ENCODE measurements around the gene TMEM167A. TPM values are rescaled to one million over a fixed set of nuclear protein-coding genes. Genes with fewer than 3 reads are reported as not detected.

TMEM167A gene
- 10 to 100 TPM; 65.1 to 76.6 TPM for total RNA-seq

GRCh38 chr5:83076742-83077661 is at the start of gene TMEM167A, which contains the start of gene XRCC4:
Gene TMEM167A (minus strand): TSS chr5:83077394. CDS start chr5:83077323, 71 bp downstream.
Gene XRCC4 (plus strand): TSS chr5:83077547. CDS start chr5:83104920, 27,373 bp downstream.
- Mint-ChIP-seq H3K9me3 (no peaks in the 10 kb centered on the region), H3K36me3 (ENCODE audit: insufficient read depth in 2 of 2) (peaks cover 10 to 11% of the 10 kb centered on the region in 2 donors), H3K4me3 (peak within 1 kb of the TSS; percentile 96 to 97), H3K27ac (peak within 1 kb of the TSS; percentile 98), H3K4me1 (ENCODE audit: low read depth) (peaks cover 56% of the 10 kb centered on the region), H3K27me3 (ENCODE audit: low read depth) (no peaks in the 10 kb centered on the region)
- peak; percentile 100 for ATAC-seq (replicated peaks in 1 of 2)
- DNase-seq = peak; percentile 93 to 96

GRCh38 chr5:83126501-83126900 is 49.3 kb upstream of the TMEM167A start:
- H3K4me3 Mint-ChIP-seq = no peak overlapping the region

GRCh38 chr5:83125560-83125959 is 48.4 kb upstream of the TMEM167A start:
- no peak for ATAC-seq (replicated peaks in 1 of 2)
- H3K36me3 Mint-ChIP-seq (ENCODE audit: insufficient read depth in 2 of 2) = peaks cover 6 to 7% of the 10 kb centered on the region in 2 donors
- no peak for DNase-seq
- no peaks in the 10 kb centered on the region for H3K4me1 Mint-ChIP-seq (ENCODE audit: low read depth)
- peaks cover 1 to 4% of the 10 kb centered on the region in 2 donors for H3K9me3 Mint-ChIP-seq
- no peak overlapping the region for H3K27ac Mint-ChIP-seq
- no peak overlapping the region for H3K4me3 Mint-ChIP-seq
- no peaks in the 10 kb centered on the region for H3K27me3 Mint-ChIP-seq (ENCODE audit: low read depth)

More at GRCh38 chr5:83126501-83126900, 49.3 kb upstream of the TMEM167A start:
- no peak overlapping the region for H3K27ac Mint-ChIP-seq
- H3K4me1 Mint-ChIP-seq (ENCODE audit: low read depth) = no peaks in the 10 kb centered on the region
- no peak for ATAC-seq (replicated peaks in 1 of 2)
- peaks cover 6 to 9% of the 10 kb centered on the region in 2 donors for H3K9me3 Mint-ChIP-seq
- H3K27me3 Mint-ChIP-seq (ENCODE audit: low read depth) = no peaks in the 10 kb centered on the region
- H3K36me3 Mint-ChIP-seq (ENCODE audit: insufficient read depth in 2 of 2) = peaks cover 12 to 13% of the 10 kb centered on the region in 2 donors
- DNase-seq = no peak

- DNase-seq (no peak), ATAC-seq (replicated peaks in 1 of 2) (no peak)
- Mint-ChIP-seq H3K4me1 (ENCODE audit: low read depth) (no peaks in the 10 kb centered on the region), H3K27me3 (ENCODE audit: low read depth) (no peaks in the 10 kb centered on the region), H3K36me3 (ENCODE audit: insufficient read depth in 2 of 2) (peaks cover 5 to 8% of the 10 kb centered on the region in 2 donors), H3K4me3 (no peak overlapping the region), H3K9me3 (peaks cover 1 to 4% of the 10 kb centered on the region in 2 donors), H3K27ac (no peak overlapping the region)
Measured at GRCh38 chr5:83124593-83124992, 47.4 kb upstream of the TMEM167A start.

GRCh38 chr5:83118976-83119375 is 41.8 kb upstream of the TMEM167A start:
- DNase-seq (no peak), ATAC-seq (replicated peaks in 1 of 2) (no peak)
- Mint-ChIP-seq H3K27me3 (ENCODE audit: low read depth) (no peaks in the 10 kb centered on the region), H3K9me3 (peaks cover 5% of the 10 kb centered on the region in 2 donors), H3K36me3 (ENCODE audit: insufficient read depth in 2 of 2) (peaks cover 8 to 12% of the 10 kb centered on the region in 2 donors), H3K27ac (no peak overlapping the region), H3K4me1 (ENCODE audit: low read depth) (no peaks in the 10 kb centered on the region), H3K4me3 (no peak overlapping the region)

GRCh38 chr5:83118471-83118870 is 41.3 kb upstream of the TMEM167A start:
- H3K9me3 Mint-ChIP-seq = peaks cover 5% of the 10 kb centered on the region in 2 donors
- H3K36me3 Mint-ChIP-seq (ENCODE audit: insufficient read depth in 2 of 2) = peaks cover 8 to 16% of the 10 kb centered on the region in 2 donors
- H3K27ac Mint-ChIP-seq = no peak overlapping the region
- no peak overlapping the region for H3K4me3 Mint-ChIP-seq
- no peaks in the 10 kb centered on the region for H3K27me3 Mint-ChIP-seq (ENCODE audit: low read depth)
- no peaks in the 10 kb centered on the region for H3K4me1 Mint-ChIP-seq (ENCODE audit: low read depth)
- DNase-seq = no peak
- ATAC-seq (replicated peaks in 1 of 2) = no peak

GRCh38 chr5:83115816-83116215 is 38.6 kb upstream of the TMEM167A start:
- H3K36me3 Mint-ChIP-seq (ENCODE audit: insufficient read depth in 2 of 2) = peaks cover 13 to 30% of the 10 kb centered on the region in 2 donors
- H3K27ac Mint-ChIP-seq = no peak overlapping the region
- no peak overlapping the region for H3K4me3 Mint-ChIP-seq
- H3K27me3 Mint-ChIP-seq (ENCODE audit: low read depth) = no peaks in the 10 kb centered on the region
- ATAC-seq (replicated peaks in 1 of 2) (no peak), DNase-seq (no peak)
- no peaks in the 10 kb centered on the region for H3K4me1 Mint-ChIP-seq (ENCODE audit: low read depth)
- peaks cover 5% of the 10 kb centered on the region in 2 donors for H3K9me3 Mint-ChIP-seq

GRCh38 chr5:83109380-83109779 is 32.2 kb upstream of the TMEM167A start:
- H3K27me3 Mint-ChIP-seq (ENCODE audit: low read depth) = no peaks in the 10 kb centered on the region
- no peaks in the 10 kb centered on the region for H3K9me3 Mint-ChIP-seq
- no peaks in the 10 kb centered on the region for H3K4me1 Mint-ChIP-seq (ENCODE audit: low read depth)
- H3K36me3 Mint-ChIP-seq (ENCODE audit: insufficient read depth in 2 of 2) = peaks cover 6 to 22% of the 10 kb centered on the region in 2 donors
- no peak overlapping the region for H3K4me3 Mint-ChIP-seq
- DNase-seq (no peak), ATAC-seq (replicated peaks in 1 of 2) (no peak)
- H3K27ac Mint-ChIP-seq = no peak overlapping the region

GRCh38 chr5:83107692-83108420 is 30.7 kb upstream of the TMEM167A start:
- H3K4me3 Mint-ChIP-seq = no peak overlapping the region
- ATAC-seq (replicated peaks in 1 of 2) = no peak
- no peaks in the 10 kb centered on the region for H3K4me1 Mint-ChIP-seq (ENCODE audit: low read depth)
- peaks cover 3 to 9% of the 10 kb centered on the region in 2 donors for H3K36me3 Mint-ChIP-seq (ENCODE audit: insufficient read depth in 2 of 2)
- DNase-seq = no peak
- H3K27me3 Mint-ChIP-seq (ENCODE audit: low read depth) = no peaks in the 10 kb centered on the region
- H3K27ac Mint-ChIP-seq = no peak overlapping the region
- H3K9me3 Mint-ChIP-seq = no peaks in the 10 kb centered on the region

GRCh38 chr5:83104021-83104420 is 26.8 kb upstream of the TMEM167A start:
- no peaks in the 10 kb centered on the region for H3K4me1 Mint-ChIP-seq (ENCODE audit: low read depth)
- peaks cover 0 to 1% of the 10 kb centered on the region in 2 donors for H3K36me3 Mint-ChIP-seq (ENCODE audit: insufficient read depth in 2 of 2)
- H3K27ac Mint-ChIP-seq = no peak overlapping the region
- no peak for ATAC-seq (replicated peaks in 1 of 2)
- no peak for DNase-seq
- H3K9me3 Mint-ChIP-seq = no peaks in the 10 kb centered on the region
- no peaks in the 10 kb centered on the region for H3K27me3 Mint-ChIP-seq (ENCODE audit: low read depth)
- H3K4me3 Mint-ChIP-seq = no peak overlapping the region

- no peak for ATAC-seq (replicated peaks in 1 of 2)
- no peaks in the 10 kb centered on the region for H3K4me1 Mint-ChIP-seq (ENCODE audit: low read depth)
- H3K27me3 Mint-ChIP-seq (ENCODE audit: low read depth) = no peaks in the 10 kb centered on the region
- H3K27ac Mint-ChIP-seq = no peak overlapping the region
- DNase-seq = no peak
- H3K9me3 Mint-ChIP-seq = no peaks in the 10 kb centered on the region
- H3K36me3 Mint-ChIP-seq (ENCODE audit: insufficient read depth in 2 of 2) = no peaks in the 10 kb centered on the region
- no peak overlapping the region for H3K4me3 Mint-ChIP-seq
Measured at GRCh38 chr5:83102364-83102980, 25.3 kb upstream of the TMEM167A start.

GRCh38 chr5:83101514-83101913 is 24.3 kb upstream of the TMEM167A start:
- DNase-seq (no peak), ATAC-seq (replicated peaks in 1 of 2) (no peak)
- Mint-ChIP-seq H3K36me3 (ENCODE audit: insufficient read depth in 2 of 2) (no peaks in the 10 kb centered on the region), H3K4me3 (no peak overlapping the region), H3K27ac (no peak overlapping the region), H3K27me3 (ENCODE audit: low read depth) (no peaks in the 10 kb centered on the region), H3K9me3 (no peaks in the 10 kb centered on the region), H3K4me1 (ENCODE audit: low read depth) (no peaks in the 10 kb centered on the region)

GRCh38 chr5:83099445-83099844 is 22.3 kb upstream of the TMEM167A start:
- no peaks in the 10 kb centered on the region for H3K9me3 Mint-ChIP-seq
- no peak overlapping the region for H3K27ac Mint-ChIP-seq
- no peak for ATAC-seq (replicated peaks in 1 of 2)

More at GRCh38 chr5:83099445-83099844, 22.3 kb upstream of the TMEM167A start:
- Mint-ChIP-seq H3K4me3 (no peak overlapping the region), H3K4me1 (ENCODE audit: low read depth) (no peaks in the 10 kb centered on the region), H3K36me3 (ENCODE audit: insufficient read depth in 2 of 2) (peaks cover 0 to 2% of the 10 kb centered on the region in 2 donors), H3K27me3 (ENCODE audit: low read depth) (no peaks in the 10 kb centered on the region)
- no peak for DNase-seq
